ENCODE measurements around the gene GAB2.
"Not testable (repeated sequence)": the region's sequence is repeated elsewhere in the genome, so short reads cannot be mapped to it uniquely, and the experiment has no call there.

The GAB2 gene

DNA sequence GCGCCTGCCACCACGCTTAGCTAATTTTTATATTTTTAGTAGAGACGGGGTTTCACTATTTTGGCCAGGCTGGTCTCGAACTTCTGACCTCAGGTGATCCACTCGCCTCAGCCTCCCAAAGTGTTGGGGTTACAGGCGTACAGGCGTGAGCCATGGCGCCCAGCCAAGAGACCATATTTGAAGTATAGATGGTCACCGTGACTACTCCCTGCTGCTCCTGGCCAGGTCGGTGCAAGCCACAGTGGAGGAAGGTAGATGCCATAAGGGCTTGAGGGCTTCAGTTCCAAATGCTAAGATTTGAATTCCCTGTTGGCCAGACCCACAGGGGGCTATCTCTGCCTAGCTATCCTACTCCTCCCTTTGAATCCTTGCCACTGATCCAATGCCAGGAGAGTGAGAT is 194.9 kb downstream of the GAB2 start:
- DNase-seq (ENCODE audit: low read depth in 2 of 2): not testable (repeated sequence)

DNA sequence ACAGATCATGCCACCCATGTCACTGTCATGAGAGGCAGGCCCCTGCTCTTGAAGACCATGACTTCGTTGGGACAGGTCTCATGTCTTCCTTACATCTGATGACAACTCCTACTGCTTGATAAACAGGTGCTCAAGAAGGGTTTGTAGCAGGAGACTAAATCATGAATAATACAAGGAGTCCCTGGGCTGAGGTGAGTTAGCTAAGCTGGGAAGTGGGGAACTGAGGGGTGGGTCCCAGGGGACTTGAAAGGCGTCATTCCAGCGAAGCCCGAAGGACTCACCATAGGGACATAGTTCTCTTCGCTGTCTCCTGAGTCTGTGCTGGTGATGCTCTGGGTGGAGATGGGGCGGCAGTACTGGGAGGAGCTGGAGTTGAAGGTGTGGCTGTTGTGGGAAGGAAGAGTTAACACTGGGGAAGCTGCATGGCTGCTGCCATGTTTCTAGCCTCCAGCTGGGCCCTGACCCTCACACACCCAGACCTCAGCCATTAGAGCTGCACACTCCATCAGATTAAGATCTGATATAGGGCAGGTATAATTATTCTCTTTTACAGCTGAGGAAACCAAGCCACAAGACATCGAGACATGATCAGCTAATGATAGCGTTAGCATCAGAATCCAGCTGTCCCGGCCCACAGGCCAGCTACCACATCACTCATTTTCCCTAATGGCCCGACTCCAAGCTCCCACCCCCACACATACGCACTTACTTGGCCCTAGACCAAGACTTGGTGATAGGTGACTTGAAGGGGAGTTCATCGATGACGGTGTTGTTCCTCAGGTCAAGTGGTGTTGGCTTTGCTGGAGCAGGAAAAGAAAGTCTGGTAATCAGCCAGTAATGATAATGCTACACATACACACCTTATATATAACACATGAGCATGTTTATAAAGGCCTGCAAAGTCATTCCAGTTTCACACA is 196.0 kb downstream of the GAB2 start:
- DNase-seq (ENCODE audit: low read depth in 2 of 2): no peak

DNA sequence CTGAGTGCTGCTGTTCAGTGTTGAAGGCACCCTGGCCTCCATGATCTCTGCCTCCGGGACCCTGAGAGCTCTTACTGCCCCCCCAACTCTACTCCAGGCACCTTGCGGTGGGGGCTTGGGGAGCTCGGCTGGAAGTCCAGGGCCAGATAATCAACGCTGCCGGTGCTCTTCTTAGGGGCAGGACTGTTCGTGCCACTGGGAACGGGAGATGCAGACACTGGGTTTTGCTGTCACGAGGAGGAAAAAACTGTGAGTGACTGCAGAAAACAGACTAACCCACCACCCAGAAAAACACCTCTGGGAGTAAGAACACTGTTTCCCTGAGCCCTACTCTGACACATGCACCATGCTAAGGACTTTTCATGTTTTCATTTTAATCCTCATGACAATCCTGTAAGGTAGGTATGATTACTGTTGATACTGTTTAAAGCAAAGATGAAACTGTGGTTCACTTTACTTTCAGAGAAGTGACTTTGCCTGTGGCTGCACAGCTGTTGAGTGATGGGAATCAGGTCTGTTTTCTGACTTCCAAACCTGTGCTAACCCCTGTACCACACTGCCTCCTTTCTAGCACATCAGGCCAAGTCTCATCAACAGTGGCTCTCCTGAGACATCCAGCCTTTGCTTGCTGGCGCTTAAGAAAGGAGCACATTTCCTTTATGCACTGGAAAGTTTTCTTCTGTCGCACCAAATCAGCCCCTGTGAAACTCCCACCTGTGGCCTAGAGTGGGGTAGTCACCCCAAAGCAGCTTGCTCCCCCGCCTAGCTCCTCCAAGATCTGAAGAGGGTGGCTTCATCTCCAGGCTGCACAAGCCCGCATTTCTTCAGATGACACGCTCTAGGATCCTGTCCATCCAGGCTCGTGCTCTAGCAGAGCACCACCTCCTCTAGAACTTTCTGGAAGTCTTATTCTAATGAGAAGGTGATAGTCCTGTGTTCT is 197.1 kb downstream of the GAB2 start:
- no peak for DNase-seq (ENCODE audit: low read depth in 2 of 2)

DNA sequence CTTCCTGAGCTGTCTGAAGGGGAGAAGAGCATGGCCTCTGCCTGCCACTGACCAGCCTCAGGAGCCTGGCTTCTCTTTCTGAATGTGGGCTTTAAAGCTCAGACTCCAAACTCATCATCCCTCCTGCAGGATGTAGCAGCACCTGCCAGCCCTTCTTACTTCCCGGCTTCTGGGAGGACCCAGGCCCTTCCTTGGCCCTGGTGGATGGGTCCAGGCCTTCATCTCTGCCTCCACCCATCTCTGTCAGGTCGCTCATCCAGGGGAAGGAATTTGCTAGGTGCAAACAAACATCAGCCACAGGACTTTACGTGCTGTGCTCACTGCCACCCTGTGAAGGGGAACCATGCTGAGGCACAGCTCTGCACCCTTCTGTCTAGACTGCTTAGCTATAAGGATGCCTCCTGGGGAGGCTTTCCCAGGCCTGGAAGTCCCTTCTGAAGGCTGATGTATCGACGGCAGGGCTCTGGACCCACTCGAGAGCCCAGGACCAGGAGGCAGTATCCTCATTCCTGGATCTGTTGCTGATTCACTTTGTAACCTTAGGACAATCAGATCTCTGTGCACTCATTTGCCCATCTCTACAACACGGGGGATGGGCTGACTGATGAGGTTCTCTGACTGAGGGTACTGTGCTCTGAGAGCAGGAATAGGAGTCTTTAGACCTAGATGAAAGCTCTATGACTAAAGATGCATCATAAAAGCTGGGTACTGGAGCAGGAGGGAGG is 198.0 kb downstream of the GAB2 start:
- no peak for DNase-seq (ENCODE audit: low read depth in 2 of 2)

DNA sequence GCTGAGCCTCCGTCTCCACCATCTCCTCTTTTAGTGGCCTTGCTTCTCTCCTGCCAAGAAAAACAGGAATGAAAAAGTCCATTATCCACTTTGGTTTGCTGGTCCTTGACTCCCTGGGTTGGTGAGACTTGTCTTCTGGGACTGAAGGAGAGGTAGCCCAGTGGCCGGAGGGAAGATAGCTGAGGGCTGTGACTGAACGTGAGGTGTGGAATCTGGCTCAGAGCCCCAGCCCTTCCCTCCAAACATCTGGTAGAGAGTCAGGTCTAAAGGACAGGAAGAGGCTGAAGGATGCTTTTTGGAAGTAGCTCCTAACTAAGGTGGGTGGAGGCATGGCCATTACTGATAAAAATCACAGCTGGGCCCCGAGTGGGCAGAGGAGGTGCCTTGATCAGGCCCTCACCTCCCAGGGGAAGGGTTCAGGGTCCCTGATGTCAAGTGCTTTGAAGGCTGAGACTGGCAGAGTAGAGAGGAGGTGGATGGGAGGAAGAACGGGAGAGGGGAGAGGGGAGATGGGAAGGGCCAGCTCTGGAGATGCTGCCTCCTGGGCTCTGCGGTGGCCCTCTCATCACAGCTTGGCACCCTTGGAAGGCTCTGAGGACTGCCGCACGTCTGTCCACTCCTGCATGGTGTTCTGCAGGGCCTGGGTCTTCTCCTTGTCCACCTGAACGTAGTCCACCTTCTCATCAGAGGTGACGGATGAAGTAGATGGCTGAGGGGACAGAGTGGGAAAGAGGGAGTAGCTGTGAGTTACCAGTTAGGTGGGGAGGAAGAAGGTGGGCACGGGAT is 198.7 kb downstream of the GAB2 start:
- no peak for DNase-seq (ENCODE audit: low read depth in 2 of 2)

DNA sequence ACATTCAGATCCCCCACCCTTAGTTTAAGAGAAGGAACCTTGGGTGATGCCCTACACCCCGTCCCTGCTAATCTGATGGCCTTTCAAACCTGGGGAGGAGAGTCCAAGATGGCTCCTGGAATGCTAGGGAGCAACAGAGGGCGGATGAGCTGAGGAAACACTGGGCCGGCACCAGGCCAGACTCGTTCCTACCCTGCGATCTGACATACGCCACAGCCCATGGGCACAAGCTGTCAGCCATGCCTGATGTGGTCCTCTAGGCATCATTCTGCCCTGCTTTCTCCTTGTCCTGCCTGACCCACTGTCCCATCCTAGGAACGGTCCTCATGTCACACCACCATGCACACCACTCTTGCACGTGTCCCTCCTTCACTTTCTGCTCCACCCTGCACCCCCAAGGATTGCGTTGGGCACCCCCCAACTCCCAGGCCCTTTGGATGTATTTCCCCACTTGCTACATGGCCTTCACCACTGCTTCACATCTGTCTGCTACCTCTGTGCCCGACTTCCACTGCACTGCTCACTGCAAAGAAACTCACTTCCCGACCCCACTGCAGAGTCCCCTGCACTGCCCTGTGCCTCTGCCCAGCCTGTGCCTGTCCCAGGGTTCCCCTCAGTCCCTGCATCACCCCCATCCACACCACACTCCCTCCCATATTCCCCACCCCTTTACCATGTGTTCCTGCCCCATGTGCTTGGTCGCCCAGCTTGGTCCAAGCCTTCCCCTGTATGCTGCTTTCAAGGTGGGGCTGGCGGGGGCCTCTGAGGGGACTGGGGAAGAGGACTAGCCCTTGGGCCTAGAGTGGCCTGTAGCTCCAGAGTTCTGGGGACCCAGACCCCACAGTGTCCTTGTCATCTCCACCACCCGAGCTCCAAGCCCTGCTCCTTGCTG is 199.7 kb downstream of the GAB2 start:
- no peak for DNase-seq (ENCODE audit: low read depth in 2 of 2)

DNA sequence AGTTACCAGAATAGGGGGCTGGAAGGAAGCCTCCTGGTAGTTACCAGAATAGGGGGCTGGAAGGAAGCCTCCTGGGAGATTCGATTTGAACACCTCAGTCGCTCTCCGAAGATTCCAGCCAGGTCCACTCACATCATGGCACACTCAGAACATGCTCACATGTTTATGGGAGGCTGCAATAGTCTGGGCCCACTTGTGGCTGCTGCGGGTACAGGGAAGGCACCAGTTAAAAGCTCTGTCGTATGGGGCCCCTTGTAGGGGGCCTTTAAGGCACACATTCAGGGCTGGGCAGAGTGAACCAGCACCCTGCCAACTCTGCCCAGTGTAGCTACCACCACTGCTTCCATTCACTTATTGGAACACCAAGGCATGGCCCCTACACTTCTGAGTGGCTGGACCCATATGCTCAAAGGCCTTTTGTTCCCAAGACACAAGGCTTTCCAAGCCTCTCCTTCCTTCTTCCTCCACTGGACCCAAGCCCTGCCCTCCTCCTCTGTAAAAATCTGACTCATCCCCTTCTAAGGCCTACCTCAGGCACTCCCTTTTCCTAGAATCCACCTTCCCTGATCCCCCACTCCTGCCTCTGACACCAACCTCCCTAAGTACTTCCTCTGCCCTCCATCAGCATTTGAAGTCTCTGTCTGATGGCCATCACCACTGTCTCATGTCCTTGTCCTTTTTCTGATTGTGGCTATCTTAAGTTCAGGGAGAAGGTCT is 200.9 kb downstream of the GAB2 start:
- DNase-seq (ENCODE audit: low read depth in 2 of 2): no peak

DNA sequence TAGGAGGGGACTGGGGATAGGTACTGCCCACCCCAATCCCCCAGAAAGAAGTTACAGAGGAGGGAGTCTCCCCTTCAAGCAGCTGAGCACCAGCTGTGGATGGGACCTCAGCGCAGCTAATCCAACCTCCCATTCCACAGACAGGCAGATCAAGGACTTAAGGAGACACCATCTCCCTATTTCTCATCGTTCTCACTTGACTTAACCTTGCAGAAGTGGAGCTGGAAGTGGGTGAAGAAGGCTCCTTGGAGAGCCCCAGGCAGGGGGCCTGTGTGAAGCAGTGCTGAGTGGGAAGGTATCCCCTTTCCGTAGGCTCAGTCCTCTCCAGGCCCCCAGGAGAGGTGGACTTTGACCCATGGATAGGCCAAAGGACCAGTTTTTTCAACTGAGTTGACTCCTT is 201.6 kb downstream of the GAB2 start:
- no peak for DNase-seq (ENCODE audit: low read depth in 2 of 2)

DNA sequence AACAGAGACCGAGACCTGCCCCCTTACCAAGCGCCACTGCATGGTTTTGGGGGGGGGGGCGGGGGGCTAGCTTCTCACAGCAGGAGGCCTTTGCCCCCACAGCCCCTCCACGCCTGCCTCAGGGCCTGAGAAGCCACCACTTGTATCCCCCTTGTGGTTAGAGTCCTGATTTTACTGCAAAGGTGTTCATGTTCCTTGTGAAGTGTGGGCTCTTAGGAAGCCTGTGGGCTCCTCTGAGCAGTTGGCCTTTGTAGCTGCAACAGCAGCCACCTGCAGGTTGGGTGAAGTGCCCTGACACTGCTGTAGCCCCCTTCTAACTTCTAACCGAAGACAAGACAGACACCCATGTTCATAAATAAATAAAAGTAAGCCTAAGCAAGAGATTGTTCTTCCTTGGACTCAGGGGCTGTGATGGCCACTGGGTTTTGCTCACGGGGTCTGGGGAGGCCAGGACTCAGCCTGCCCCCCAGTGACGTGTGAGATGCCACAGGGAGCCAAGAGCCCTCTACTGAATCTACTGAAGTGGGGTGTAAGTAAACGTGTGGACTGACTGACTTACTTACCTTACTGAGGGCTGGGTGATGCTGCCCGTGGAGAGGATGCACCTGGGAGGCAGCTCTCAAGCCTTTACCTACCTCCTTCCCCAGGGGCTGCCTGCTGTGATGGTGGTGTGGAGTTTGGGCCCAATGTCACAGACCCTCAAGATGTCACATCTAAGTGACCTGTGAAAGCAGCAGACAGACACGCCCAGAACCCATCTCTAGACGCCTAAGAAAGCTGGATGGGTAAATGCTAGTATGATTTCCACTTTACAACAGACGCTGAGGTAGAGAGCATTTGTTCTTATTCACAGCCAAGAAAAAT is 203.1 kb downstream of the GAB2 start:
- DNase-seq (ENCODE audit: low read depth in 2 of 2): no peak

DNA sequence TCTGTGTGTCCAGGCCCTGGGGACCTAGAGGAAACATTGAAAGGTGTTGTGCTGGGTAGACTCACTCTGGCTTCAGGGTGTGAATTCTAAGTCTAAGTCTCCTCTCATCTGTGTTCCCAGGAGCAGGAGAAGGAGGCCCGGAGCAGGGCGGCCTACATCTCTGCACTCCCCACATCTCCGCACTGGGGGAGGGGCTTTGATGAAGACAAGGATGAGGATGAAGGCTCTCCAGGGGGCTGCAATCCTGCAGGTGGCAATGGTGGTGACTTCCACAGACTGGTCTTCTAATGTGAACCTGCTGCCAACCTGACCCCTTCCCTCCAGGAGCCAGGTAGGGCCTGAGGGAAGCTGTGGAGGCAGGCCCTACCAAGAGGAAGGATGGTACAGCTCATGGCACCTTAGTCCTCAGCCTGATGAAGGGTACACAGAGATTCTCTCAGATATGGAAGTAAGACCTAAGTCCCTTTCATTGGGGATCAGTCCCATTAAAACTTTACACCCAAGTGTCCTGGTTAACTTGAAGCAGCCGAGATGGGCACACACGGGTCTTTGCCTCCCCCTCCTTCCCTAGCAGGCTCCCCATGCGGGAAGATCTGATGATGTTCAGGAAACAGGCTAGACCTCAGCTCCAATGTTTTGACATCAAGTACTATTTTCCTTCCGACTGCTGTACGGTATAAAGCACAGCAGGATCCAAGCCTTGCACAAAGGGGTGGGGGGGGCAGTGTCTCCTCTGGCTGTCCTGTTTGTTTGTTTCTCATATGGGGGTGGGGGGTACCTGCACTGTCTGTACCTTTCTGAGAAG is 203.9 kb downstream of the GAB2 start:
- DNase-seq (ENCODE audit: low read depth in 2 of 2): no peak

DNA sequence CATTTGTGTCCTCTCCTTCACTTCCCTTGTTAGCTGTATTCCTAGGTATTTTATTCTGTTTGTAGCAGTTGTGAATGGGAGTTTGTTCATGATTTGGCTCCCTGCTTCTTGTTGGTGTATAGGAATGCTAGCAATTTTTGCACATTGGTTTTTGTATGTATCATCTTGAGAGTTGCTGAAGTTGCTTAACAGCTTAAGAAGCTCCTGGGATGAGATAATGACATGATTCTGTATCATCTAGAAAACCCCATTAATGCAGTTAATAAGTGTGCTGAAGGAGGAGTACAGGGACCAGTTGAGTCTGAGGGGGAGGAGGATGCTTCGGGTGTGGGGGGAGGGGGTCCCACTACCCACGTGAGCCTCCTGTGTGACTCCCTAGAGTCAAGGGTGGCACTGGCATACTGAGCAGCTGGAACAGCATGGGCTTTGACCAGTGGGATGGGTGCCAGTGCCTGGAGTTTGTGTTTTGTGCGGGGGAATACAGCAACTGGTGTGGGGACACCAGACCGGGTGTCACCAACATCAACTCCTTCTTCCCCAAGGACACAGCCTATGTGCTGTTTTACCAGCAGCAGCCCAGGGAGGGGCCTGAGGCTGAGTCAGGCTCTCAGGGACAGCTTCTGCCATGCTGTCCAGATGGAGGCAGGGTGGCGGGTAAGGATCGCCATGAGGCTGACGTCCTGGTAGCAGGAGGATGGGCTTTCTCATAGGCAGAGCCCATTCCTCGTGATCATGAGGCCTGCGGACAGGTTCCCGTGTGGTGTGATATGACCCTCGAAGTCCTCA is 204.8 kb downstream of the GAB2 start:
- DNase-seq (ENCODE audit: low read depth in 2 of 2): peak; percentile 15 to 21

DNA sequence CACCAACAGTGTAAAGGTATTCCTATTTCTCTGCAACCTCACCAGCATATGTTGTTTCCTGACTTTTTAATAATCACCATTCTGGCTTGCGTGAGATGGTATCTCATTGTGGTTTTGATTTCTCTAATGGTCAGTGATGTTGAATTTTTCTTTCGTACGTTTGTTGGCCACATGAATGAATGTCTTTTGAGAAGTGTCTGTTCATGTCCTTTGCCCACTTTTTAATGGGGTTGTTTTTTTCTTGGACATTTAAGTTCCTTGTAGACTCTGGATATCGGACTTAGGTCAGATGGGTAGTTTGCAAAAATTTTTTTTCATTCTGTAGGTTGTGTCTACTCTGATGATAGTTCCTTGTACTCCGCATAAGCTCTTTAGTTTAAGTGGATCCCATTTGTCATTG is 206.1 kb downstream of the GAB2 start:
- no peak for DNase-seq (ENCODE audit: low read depth in 2 of 2)

DNA sequence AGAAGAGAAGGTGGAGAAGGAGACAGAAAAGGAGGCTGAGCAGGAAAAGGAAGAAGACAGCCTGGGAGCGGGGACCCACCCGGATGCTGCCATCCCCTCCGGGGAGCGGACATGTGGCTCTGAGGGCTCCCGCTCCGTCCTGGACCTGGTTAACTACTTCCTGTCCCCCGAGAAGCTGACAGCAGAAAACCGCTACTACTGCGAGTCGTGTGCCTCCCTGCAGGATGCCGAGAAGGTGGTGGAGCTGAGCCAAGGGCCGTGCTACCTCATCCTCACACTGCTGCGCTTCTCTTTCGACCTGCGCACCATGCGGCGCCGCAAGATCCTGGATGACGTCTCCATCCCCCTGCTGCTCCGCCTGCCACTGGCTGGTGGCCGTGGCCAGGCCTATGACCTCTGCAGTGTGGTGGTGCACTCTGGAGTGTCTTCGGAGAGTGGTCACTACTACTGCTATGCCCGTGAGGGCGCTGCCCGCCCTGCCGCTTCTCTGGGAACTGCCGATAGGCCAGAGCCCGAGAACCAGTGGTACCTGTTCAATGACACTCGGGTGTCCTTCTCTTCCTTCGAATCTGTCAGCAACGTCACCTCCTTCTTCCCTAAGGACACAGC is 207.5 kb downstream of the GAB2 start:
- no peak for DNase-seq (ENCODE audit: low read depth in 2 of 2)

DNA sequence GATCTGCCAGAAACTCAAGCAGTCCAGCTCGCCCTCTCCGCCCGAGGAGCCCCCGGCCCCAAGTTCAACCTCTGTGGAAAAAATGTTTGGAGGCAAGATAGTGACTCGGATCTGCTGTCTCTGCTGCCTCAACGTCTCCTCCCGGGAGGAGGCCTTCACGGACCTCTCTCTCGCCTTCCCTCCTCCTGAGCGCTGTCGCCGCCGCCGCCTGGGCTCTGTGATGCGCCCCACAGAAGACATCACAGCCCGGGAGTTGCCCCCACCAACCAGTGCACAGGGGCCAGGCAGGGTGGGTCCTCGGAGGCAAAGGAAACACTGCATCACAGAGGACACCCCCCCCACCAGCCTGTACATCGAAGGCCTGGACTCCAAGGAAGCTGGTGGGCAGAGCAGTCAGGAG is 208.1 kb downstream of the GAB2 start:
- no peak for DNase-seq (ENCODE audit: low read depth in 2 of 2)

DNA sequence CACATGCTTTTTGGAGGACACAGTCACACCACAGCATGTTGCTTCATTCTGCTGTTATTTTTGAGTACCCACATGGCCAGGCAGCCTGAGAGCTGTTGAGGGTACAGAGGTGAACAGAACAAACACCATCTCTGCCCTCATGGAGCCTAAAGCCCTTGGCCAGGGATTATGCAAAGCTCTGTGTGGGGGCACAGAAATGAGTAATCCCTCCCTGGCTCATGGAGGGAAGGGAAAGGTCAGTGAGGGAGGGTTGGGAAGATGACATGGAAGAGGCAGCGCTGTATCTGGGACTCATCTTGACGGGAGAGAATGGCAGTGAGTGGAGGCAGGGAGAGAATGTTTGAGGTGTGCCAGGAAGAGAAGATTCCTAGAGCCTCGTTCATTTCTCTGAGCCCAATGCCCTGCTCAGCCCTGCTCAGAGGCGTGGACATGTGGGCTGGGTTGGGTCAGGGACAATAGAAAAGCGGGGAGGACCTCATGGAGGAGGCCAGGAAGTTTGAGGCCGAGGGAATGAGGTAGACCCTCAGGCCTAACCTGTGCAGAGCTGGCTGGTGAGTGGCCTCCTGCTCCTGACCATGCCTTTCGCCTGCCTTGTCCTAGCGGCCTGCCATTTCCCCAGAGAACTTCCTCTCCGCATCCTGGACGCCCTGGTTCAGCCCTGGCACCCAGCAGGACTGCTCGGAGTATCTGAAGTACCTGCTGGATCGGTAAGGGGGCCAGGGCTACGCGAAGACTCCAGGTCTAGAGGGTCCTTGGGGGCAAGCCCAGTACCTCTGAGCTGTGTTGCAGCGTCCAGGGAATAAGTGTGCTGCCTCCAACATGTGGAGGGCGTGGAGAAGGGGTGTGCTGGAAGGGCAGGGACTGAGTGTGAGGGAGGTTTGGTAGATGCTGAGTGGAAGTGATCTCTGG is 209.1 kb downstream of the GAB2 start:
- no peak for DNase-seq (ENCODE audit: low read depth in 2 of 2)
